Stimulated activated naive B cell treated with anti-CD40 and anti-IgM and Interleukin-4, amounts not matched to agents 10 μg/mL and 1 μg/mL and 100 μg/mL, for 72 hours (primary cell): ENCODE measurements around the gene MT2A.
A peak's percentile ranks its signal among the peaks of the same experiment; 100 is the strongest.

ENCODE experiments used
- ATAC-seq, 2 donors: fragments of 150-1000 bp; cut with Tn5 transposase; replicated peaks; 2 replicates each; pipeline ENCODE4 v1.10.0; 2021; ENCODE audit warnings: moderate library complexity in 1 of 2
- DNase-seq: peaks from one replicate; pipeline ENCODE4 v3.0.0; 2021
- H3K27ac Mint-ChIP-seq: one replicate; pipeline ENCODE4 v1.8.0; 2022; ENCODE audit warnings: mild to moderate bottlenecking, mixed read lengths
- H3K27me3 Mint-ChIP-seq, 2 donors: one replicate each; pipeline ENCODE4 v1.8.0; 2022; ENCODE audit warnings: mixed read lengths in 2 of 2
- H3K36me3 Mint-ChIP-seq, 2 donors: one replicate each; pipeline ENCODE4 v1.8.0; 2022; ENCODE audit warnings: mixed read lengths in 2 of 2, mild to moderate bottlenecking in 1 of 2
- H3K4me1 Mint-ChIP-seq, 2 donors: one replicate each; pipeline ENCODE4 v1.8.0; 2022; ENCODE audit warnings: mixed read lengths in 2 of 2, mild to moderate bottlenecking in 1 of 2
- H3K4me3 Mint-ChIP-seq, 2 donors: one replicate each; pipeline ENCODE4 v1.8.0; 2022; ENCODE audit warnings: mild to moderate bottlenecking in 2 of 2, mixed read lengths in 2 of 2, moderate library complexity in 1 of 2
- H3K9me3 Mint-ChIP-seq, 2 donors: one replicate each; pipeline ENCODE4 v1.8.0; 2022; ENCODE audit warnings: mixed read lengths in 2 of 2, mild to moderate bottlenecking in 1 of 2

The MT2A gene

DNA sequence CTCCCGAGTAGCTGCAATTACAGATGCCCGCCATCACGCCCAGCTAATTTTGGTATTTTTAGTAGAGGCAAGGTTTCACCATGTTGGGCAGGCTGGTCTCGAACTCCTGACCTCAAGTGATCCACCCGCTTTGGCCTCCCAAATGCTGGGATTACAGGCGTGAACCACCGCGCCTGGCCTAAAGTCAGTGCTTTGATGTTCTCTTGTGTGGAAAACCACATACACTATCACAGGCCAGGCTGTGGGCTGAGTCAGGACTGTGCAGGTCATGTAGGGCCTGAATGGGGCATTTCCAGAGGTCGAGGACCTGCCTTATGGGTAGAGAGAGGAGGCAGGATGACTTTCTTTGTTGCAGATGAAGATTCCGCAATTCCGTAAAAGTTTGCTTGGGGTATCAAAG lies 24.1 kb upstream of the MT2A start:
- DNase-seq (no peak), ATAC-seq (no peak)
- H3K9me3 Mint-ChIP-seq, result no peaks in the 10 kb centered on the region
- no peak overlapping the region for H3K4me3 Mint-ChIP-seq
- H3K27me3 Mint-ChIP-seq, result peaks cover 52 to 69% of the 10 kb centered on the region in 2 donors
- peaks cover 3 to 8% of the 10 kb centered on the region in 2 donors for H3K4me1 Mint-ChIP-seq
- H3K27ac Mint-ChIP-seq, result no peak overlapping the region
- H3K36me3 Mint-ChIP-seq, result no peaks in the 10 kb centered on the region

DNA sequence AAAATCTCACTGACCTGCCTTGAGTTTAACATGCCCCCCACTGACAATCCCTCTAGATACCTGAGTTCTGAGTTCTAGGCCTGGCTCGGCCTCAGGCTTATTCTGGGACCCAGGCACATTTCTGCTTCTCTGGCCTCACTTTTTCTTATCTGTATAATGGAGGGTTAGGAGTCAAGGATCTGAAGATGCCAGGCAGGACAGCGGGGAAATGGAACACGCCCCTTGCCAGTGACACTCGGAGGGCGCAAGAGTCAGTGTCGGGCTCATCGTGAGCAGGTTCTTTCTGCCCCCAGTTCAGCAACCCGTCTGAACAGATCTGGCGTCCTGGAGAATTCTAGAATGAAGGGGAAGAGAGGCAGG lies 19.6 kb upstream of the MT2A start:
- H3K27ac Mint-ChIP-seq, result no peak overlapping the region
- peaks cover 72 to 73% of the 10 kb centered on the region in 2 donors for H3K27me3 Mint-ChIP-seq
- no peaks in the 10 kb centered on the region for H3K9me3 Mint-ChIP-seq

GRCh38 chr16:56589141-56590039 lies 19.0 kb upstream of the MT2A start, which contains the start of gene MT3:
Gene MT3, plus strand, starts transcription at chr16:56589528. Its CDS starts 63 bp downstream, at chr16:56589591.
- peaks cover 66 to 67% of the 10 kb centered on the region in 2 donors for H3K27me3 Mint-ChIP-seq
- no peak for DNase-seq
- no peaks in the 10 kb centered on the region for H3K36me3 Mint-ChIP-seq
- peak within 1 kb of the TSS; percentile 38 for H3K27ac Mint-ChIP-seq
- ATAC-seq, result peak; percentile 42 to 51
- H3K4me3 Mint-ChIP-seq, result peak within 1 kb of the TSS; percentile 73 to 78
- H3K9me3 Mint-ChIP-seq, result no peaks in the 10 kb centered on the region
- peaks cover 8 to 17% of the 10 kb centered on the region in 2 donors for H3K4me1 Mint-ChIP-seq

More for the DNA sequence above, 19.6 kb upstream of the MT2A start:
- H3K4me3 Mint-ChIP-seq, result peak overlapping the region; percentile 73 to 78
- ATAC-seq (no peak), DNase-seq (no peak)
- no peaks in the 10 kb centered on the region for H3K36me3 Mint-ChIP-seq
- H3K4me1 Mint-ChIP-seq, result peaks cover 8 to 17% of the 10 kb centered on the region in 2 donors

GRCh38 chr16:56591377-56592060 lies 16.9 kb upstream of the MT2A start:
- no peak overlapping the region for H3K4me3 Mint-ChIP-seq
- H3K9me3 Mint-ChIP-seq, result no peaks in the 10 kb centered on the region
- H3K27ac Mint-ChIP-seq, result no peak overlapping the region
- no peaks in the 10 kb centered on the region for H3K36me3 Mint-ChIP-seq
- no peak for DNase-seq
- ATAC-seq, result no peak
- H3K4me1 Mint-ChIP-seq, result peaks cover 8 to 17% of the 10 kb centered on the region in 2 donors
- peaks cover 53 to 56% of the 10 kb centered on the region in 2 donors for H3K27me3 Mint-ChIP-seq

- Mint-ChIP-seq H3K4me3 (no peak overlapping the region), H3K4me1 (peaks cover 7 to 14% of the 10 kb centered on the region in 2 donors), H3K36me3 (no peaks in the 10 kb centered on the region), H3K27me3 (peaks cover 40 to 41% of the 10 kb centered on the region in 2 donors), H3K9me3 (no peaks in the 10 kb centered on the region), H3K27ac (no peak overlapping the region)
- ATAC-seq, result no peak
- no peak for DNase-seq
These were observed 14.7 kb upstream of the MT2A start for GRCh38 chr16:56593573-56594291.

- no peak overlapping the region for H3K27ac Mint-ChIP-seq
- H3K4me3 Mint-ChIP-seq, result no peak overlapping the region
- no peak for DNase-seq
- H3K27me3 Mint-ChIP-seq, result peaks cover 36% of the 10 kb centered on the region in 2 donors
- no peaks in the 10 kb centered on the region for H3K9me3 Mint-ChIP-seq
- peaks cover 5 to 9% of the 10 kb centered on the region in 2 donors for H3K4me1 Mint-ChIP-seq
- no peak for ATAC-seq
- H3K36me3 Mint-ChIP-seq, result no peaks in the 10 kb centered on the region
These were observed 14.1 kb upstream of the MT2A start for GRCh38 chr16:56594292-56594619.

GRCh38 chr16:56600398-56600999 lies 7.9 kb upstream of the MT2A start:
- ATAC-seq, result peak; percentile 66 to 67
- H3K36me3 Mint-ChIP-seq, result no peaks in the 10 kb centered on the region
- no peak for DNase-seq
- H3K4me3 Mint-ChIP-seq, result no peak overlapping the region
- H3K9me3 Mint-ChIP-seq, result no peaks in the 10 kb centered on the region
- H3K27me3 Mint-ChIP-seq, result peaks cover 20% of the 10 kb centered on the region in 2 donors
- peaks cover 2 to 7% of the 10 kb centered on the region in 2 donors for H3K4me1 Mint-ChIP-seq
- H3K27ac Mint-ChIP-seq, result no peak overlapping the region

DNA sequence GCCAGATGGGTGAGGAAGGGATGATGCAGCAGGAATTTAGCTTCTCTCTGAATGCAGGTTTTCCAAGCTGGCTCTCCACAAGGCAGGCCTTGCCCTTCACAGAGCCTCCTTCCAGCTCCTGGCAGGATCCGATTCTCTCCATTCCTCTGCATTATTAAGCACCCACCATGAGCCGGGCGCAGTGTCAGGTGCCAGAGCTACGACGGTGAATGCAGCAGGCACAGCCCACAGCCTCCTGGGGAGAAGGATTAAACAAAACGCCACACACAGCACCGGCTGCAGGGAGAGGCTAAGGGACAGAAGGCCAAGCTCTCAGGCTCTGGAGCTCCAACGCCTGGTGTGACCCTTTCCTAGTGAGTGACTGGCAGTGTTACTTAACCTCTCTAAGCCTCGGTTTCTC lies 7.1 kb upstream of the MT2A start:
- no peak overlapping the region for H3K27ac Mint-ChIP-seq
- H3K4me1 Mint-ChIP-seq, result peaks cover 2 to 7% of the 10 kb centered on the region in 2 donors
- ATAC-seq (no peak), DNase-seq (no peak)
- peaks cover 20% of the 10 kb centered on the region in 2 donors for H3K27me3 Mint-ChIP-seq
- H3K9me3 Mint-ChIP-seq, result no peaks in the 10 kb centered on the region
- no peaks in the 10 kb centered on the region for H3K36me3 Mint-ChIP-seq
- H3K4me3 Mint-ChIP-seq, result no peak overlapping the region

DNA sequence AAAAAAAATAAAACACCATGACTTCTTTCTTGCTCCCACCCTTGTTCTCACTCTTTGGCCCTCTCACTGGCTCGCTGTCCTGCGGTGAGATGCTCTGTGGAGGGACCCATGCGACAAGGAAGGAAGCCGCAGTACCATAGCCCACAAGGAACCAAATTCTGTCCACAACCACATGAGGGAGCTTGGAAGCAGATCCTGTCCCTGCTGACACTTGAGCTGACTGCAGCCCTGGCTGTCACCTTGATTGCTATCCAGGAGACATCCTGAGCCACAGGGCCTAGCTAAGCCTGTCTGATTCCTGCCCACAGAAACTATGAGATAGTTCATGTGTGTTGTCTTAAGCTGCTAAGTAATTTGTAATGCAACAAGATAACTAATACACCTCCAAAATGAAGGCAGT lies 4.8 kb upstream of the MT2A start:
- Mint-ChIP-seq H3K4me3 (no peak overlapping the region), H3K27me3 (peaks cover 14 to 20% of the 10 kb centered on the region in 2 donors)
- no peak for DNase-seq

DNA sequence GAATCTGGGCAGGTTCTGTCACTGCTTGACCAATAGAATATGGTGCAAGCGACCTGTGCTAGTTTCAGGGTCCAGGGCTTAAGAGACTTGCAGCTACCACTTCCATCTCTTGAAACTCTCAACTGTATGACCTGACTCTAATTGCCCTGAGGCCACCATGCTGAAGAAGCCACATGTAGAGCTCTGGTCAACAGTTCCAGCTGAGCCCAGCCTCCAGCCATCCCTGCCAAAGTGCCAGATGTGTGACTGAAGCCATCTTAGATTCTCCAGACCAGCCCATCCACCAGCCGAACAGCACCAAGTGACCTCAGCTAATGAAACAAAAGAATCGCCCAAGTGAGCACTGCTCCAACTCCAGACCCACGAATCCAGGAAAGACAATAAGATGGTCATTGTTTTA lies 3.4 kb upstream of the MT2A start:
- ATAC-seq (no peak), DNase-seq (no peak)
- peaks cover 14 to 20% of the 10 kb centered on the region in 2 donors for H3K27me3 Mint-ChIP-seq
- H3K9me3 Mint-ChIP-seq, result no peaks in the 10 kb centered on the region
- H3K36me3 Mint-ChIP-seq, result no peaks in the 10 kb centered on the region
- no peak overlapping the region for H3K27ac Mint-ChIP-seq
- no peak overlapping the region for H3K4me3 Mint-ChIP-seq
- H3K4me1 Mint-ChIP-seq, result peaks cover 17 to 39% of the 10 kb centered on the region in 2 donors

More for the DNA sequence above, 4.8 kb upstream of the MT2A start:
- Mint-ChIP-seq H3K36me3 (no peaks in the 10 kb centered on the region), H3K27ac (no peak overlapping the region), H3K4me1 (peaks cover 8 to 26% of the 10 kb centered on the region in 2 donors), H3K9me3 (no peaks in the 10 kb centered on the region)
- ATAC-seq, result no peak

DNA sequence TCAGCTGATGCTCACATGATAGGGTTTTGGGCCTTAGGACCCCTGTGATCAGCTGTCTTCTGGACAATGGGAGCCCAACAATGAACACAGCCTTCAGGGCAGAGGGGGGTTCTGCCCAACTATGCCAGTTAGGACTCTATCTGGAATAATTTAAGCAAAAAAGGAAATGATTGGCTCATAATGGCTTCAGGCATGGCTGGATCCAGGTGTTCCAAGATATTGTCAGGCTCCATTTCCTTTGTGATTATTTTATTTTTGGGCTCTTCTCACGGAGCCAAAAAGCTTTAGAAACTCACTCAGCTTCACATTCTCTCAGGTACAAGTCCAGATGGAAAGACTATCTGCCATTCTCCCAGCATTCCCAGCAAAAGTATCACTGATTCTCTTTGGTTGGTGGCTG lies 2.9 kb upstream of the MT2A start:
- no peak overlapping the region for H3K4me3 Mint-ChIP-seq
- H3K27me3 Mint-ChIP-seq, result peaks cover 9 to 16% of the 10 kb centered on the region in 2 donors
- no peaks in the 10 kb centered on the region for H3K36me3 Mint-ChIP-seq
- no peaks in the 10 kb centered on the region for H3K9me3 Mint-ChIP-seq
- H3K4me1 Mint-ChIP-seq, result peaks cover 21 to 40% of the 10 kb centered on the region in 2 donors
- no peak for DNase-seq
- H3K27ac Mint-ChIP-seq, result no peak overlapping the region
- no peak for ATAC-seq

GRCh38 chr16:56606071-56606475 lies 2.3 kb upstream of the MT2A start:
- peaks cover 3 to 10% of the 10 kb centered on the region in 2 donors for H3K27me3 Mint-ChIP-seq
- no peak overlapping the region for H3K27ac Mint-ChIP-seq
- H3K4me3 Mint-ChIP-seq, result no peak overlapping the region
- no peaks in the 10 kb centered on the region for H3K9me3 Mint-ChIP-seq
- H3K36me3 Mint-ChIP-seq, result no peaks in the 10 kb centered on the region
- ATAC-seq (no peak), DNase-seq (no peak)
- peaks cover 24 to 44% of the 10 kb centered on the region in 2 donors for H3K4me1 Mint-ChIP-seq

DNA sequence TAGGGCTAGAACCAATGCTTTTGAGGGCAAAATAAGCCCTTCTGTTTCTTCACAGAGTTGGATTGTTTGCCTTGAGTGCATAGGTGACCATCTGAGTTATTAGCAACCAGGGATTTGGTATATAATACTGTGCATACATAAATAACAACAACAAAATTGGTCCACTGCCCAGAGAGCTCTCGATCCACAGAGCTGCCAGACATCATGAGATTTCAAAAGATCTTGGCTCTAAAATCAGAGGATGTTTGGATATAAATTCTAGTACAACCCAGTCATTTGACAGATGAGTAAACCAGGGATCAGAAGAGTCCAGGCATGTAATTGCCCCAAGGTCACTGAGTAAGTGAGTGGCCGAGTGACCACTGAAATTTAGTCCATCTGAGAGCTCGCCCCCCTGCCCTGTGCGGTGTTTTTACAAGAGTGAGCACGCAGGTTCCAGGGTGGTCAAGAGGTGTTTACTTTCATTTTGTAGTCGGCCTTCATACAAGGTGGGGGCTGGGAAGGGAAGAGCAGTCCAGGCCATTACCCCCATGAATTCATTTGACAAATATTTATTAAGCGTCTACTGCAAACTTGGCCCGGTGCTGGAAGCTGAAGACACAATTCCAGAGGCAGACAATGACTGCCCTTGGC lies 1.8 kb upstream of the MT2A start:
- no peak for ATAC-seq

More for the DNA sequence above, 1.8 kb upstream of the MT2A start:
- H3K9me3 Mint-ChIP-seq, result no peaks in the 10 kb centered on the region
- peaks cover 0 to 6% of the 10 kb centered on the region in 2 donors for H3K27me3 Mint-ChIP-seq
- H3K27ac Mint-ChIP-seq, result no peak overlapping the region
- peaks cover 28 to 48% of the 10 kb centered on the region in 2 donors for H3K4me1 Mint-ChIP-seq
- no peaks in the 10 kb centered on the region for H3K36me3 Mint-ChIP-seq
- H3K4me3 Mint-ChIP-seq, result no peak overlapping the region
- no peak for DNase-seq
